Mucosa of descending colon (tissue), 3 donors: ENCODE results near the gene MGAT5. TPM values are rescaled to one million over a fixed set of nuclear protein-coding genes. Genes with fewer than 3 reads are reported as not detected.
A peak's percentile ranks its signal among the peaks of the same experiment; 100 is the strongest.

Source experiments
- ATAC-seq: fragments of 200-7000 bp; cut with Tn5 transposase; one replicate; pipeline ENCODE4 v1.9.1; 2020; ENCODE audit warnings: mild to moderate bottlenecking, moderate library complexity
- DNase-seq, 3 donors: peaks; one replicate each; pipeline ENCODE4 v3.0.0-alpha.2; 2020
- H3K36me3 ChIP-seq: fragments of 200-600 bp; one replicate; pipeline ENCODE4 v1.8.0; 2021; ENCODE audit warnings: low read depth, mild to moderate bottlenecking
- H3K4me1 ChIP-seq: fragments of 200-600 bp; one replicate; pipeline ENCODE4 v1.8.0; 2021; ENCODE audit warnings: low read depth, mild to moderate bottlenecking
- H3K4me3 ChIP-seq: fragments of 200-600 bp; one replicate; pipeline ENCODE4 v1.8.0; 2021; ENCODE audit warnings: mild to moderate bottlenecking
- H3K9me3 ChIP-seq: fragments of 200-600 bp; one replicate; pipeline ENCODE4 v1.8.0; 2021; ENCODE audit warnings: mild to moderate bottlenecking
- intact Hi-C, 2 donors: fragments of 100-400 bp; cut with DNase I in 1 of 2; cut with micrococcal nuclease in 1 of 2; formaldehyde crosslinking; loops; one replicate each; pipeline versions ENCODE4 v1.11.0 to v1.11.1; 2022; cut with DNase I, micrococcal nuclease
- total RNA-seq, 3 donors: library from RNA; stranded (reverse); fragmentation: NEBNext Ultra II Directional in 2 of 3; extraction: Animal tissue kit (Norgen Biotek cat#: 25700) in 2 of 3; gene quantifications; one replicate each; pipeline versions ENCODE4 v1.2.1 to v1.2.4, GENCODE V29; 2021 to 2023
- TF ChIP-seq, protein P1 (sequence below): fragments of 200-600 bp; IDR thresholded peaks from one replicate; pipeline ENCODE4 v1.8.0; 2022; ENCODE audit warnings: antibody characterized with exemption, mild to moderate bottlenecking
- donor health status: DM: no; HTN: no; CAD: no; lungs with moderate emphysema.
- donor health status: DM: no; HTN: no; CAD: no.
- donor health status: DM: no; HTN: yes; CAD: no.

MGAT5 gene
- total RNA-seq, 3 donors from 2014 or later, result 56.5 to 75.5 (median 69.7) TPM

- ATAC-seq (peak; percentile 3), DNase-seq (no peak)
- intact Hi-C loops, result loop anchor here (5.0 kb wide), 1 partner anchor 294 kb away; no protein-coding TSS in a partner anchor
- Histone ChIP-seq H3K36me3 (no peaks in the 10 kb centered on the region), H3K4me1 (peaks cover 15% of the 10 kb centered on the region), H3K4me3 (no peak overlapping the region), H3K9me3 (no peaks in the 10 kb centered on the region)
- TF ChIP-seq, protein P1, sequence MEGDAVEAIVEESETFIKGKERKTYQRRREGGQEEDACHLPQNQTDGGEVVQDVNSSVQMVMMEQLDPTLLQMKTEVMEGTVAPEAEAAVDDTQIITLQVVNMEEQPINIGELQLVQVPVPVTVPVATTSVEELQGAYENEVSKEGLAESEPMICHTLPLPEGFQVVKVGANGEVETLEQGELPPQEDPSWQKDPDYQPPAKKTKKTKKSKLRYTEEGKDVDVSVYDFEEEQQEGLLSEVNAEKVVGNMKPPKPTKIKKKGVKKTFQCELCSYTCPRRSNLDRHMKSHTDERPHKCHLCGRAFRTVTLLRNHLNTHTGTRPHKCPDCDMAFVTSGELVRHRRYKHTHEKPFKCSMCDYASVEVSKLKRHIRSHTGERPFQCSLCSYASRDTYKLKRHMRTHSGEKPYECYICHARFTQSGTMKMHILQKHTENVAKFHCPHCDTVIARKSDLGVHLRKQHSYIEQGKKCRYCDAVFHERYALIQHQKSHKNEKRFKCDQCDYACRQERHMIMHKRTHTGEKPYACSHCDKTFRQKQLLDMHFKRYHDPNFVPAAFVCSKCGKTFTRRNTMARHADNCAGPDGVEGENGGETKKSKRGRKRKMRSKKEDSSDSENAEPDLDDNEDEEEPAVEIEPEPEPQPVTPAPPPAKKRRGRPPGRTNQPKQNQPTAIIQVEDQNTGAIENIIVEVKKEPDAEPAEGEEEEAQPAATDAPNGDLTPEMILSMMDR, result no peak
Measured at GRCh38 chr2:134411279-134411827, 157.5 kb downstream of the MGAT5 start.

- Histone ChIP-seq H3K4me3 (no peak overlapping the region), H3K36me3 (no peaks in the 10 kb centered on the region), H3K4me1 (peaks cover 15% of the 10 kb centered on the region), H3K9me3 (no peaks in the 10 kb centered on the region)
- ATAC-seq (peak; percentile 90), DNase-seq (peak; percentile 63 to 79 (median 66))
- TF ChIP-seq, protein P1, result peak; percentile 37
- intact Hi-C loops, result loop anchor here (5.0 kb wide), 1 partner anchor 295 kb away; no protein-coding TSS in a partner anchor
Measured at GRCh38 chr2:134411828-134412638, 158.2 kb downstream of the MGAT5 start.

- Histone ChIP-seq H3K4me1 (peaks cover 15% of the 10 kb centered on the region), H3K9me3 (no peaks in the 10 kb centered on the region), H3K36me3 (no peaks in the 10 kb centered on the region), H3K4me3 (no peak overlapping the region)
- TF ChIP-seq, protein P1, result no peak
- DNase-seq (no peak), ATAC-seq (no peak)
- intact Hi-C loops, result loop anchor here (5.0 kb wide), 1 partner anchor 295 kb away; no protein-coding TSS in a partner anchor
Measured at GRCh38 chr2:134412639-134412999, 158.7 kb downstream of the MGAT5 start.

DNA sequence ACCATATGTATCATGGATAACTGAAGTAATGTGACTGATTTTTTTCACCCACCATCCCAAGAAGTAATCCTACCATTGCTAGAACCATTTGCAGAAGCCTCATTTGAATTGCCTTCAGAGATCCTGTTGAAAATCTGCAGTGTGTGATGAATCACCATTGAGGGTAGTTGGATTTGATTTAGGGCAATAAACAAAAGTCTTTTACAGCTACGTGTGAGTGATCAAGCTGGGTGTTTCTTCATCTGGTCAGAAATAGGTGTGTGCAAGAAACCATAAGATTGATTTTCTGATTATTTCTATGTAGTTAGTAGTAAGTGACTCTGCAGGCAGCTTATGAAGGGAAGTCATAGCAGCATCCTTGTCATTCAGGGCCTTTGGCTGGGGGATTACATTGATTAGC lies 159.6 kb downstream of the MGAT5 start:
- H3K4me3 ChIP-seq, result no peak overlapping the region
- DNase-seq (no peak), ATAC-seq (peak; percentile 64)
- TF ChIP-seq, protein P1, result no peak
- intact Hi-C loops, result loop anchor here (5.0 kb wide), 1 partner anchor 296 kb away; no protein-coding TSS in a partner anchor
- no peaks in the 10 kb centered on the region for H3K9me3 ChIP-seq
- H3K36me3 ChIP-seq, result no peaks in the 10 kb centered on the region
- peaks cover 15% of the 10 kb centered on the region for H3K4me1 ChIP-seq

GRCh38 chr2:134413912-134414311 lies 160.0 kb downstream of the MGAT5 start:
- Histone ChIP-seq H3K9me3 (no peaks in the 10 kb centered on the region), H3K4me3 (no peak overlapping the region), H3K36me3 (no peaks in the 10 kb centered on the region), H3K4me1 (peaks cover 15% of the 10 kb centered on the region)
- ATAC-seq, result no peak
- DNase-seq, result no peak
- TF ChIP-seq, protein P1, result no peak
- intact Hi-C loops, result loop anchor here (5.0 kb wide), 1 partner anchor 297 kb away; no protein-coding TSS in a partner anchor
